HepG2 (cell line): ENCODE results near the gene HMGB3. TPM values are rescaled to one million over a fixed set of nuclear protein-coding genes. Genes with fewer than 3 reads are reported as not detected.

ENCODE experiments used
- CCDC6 ChIP-seq: sonication (generic); formaldehyde crosslinking; IDR thresholded peaks from 2 replicates; pipeline ENCODE4 v1.8.1; 2022; ENCODE audit warnings: mild to moderate bottlenecking, missing genetic modification reagents, moderate library complexity
- HOXA9 ChIP-seq: sonication (generic); formaldehyde crosslinking; IDR thresholded peaks from 2 replicates; pipeline ENCODE4 v1.8.1; 2022; ENCODE audit warnings: missing genetic modification reagents, mild to moderate bottlenecking, moderate library complexity, borderline replicate concordance
- MAFF ChIP-seq: IDR thresholded peaks from 2 replicates; pipeline ENCODE4 v1.6.1; 2011; ENCODE audit warnings: low read depth, low read length, improper control_type of control experiment
- RXRB ChIP-seq: IDR thresholded peaks from 2 replicates; pipeline ENCODE4 v1.6.1; 2016; ENCODE audit warnings: borderline replicate concordance, missing genetic modification reagents, missing compliant biosample characterization
- SRSF4 ChIP-seq: fragments of 200-400 bp; formaldehyde crosslinking; IDR thresholded peaks from one replicate; pipeline ENCODE4 v1.6.1; 2018; ENCODE audit warnings: mild to moderate bottlenecking, low read depth, low read length, moderate library complexity; ENCODE audit not compliant: poor library complexity, severe bottlenecking
- STAG1 ChIP-seq: sonication (generic); formaldehyde crosslinking; IDR thresholded peaks from 2 replicates; pipeline ENCODE4 v1.4.0; 2020; ENCODE audit warnings: missing genetic modification reagents
- ZBTB7A ChIP-seq: sonication (generic); formaldehyde crosslinking; IDR thresholded peaks from 2 replicates; pipeline ENCODE4 v1.8.0; 2022; ENCODE audit warnings: mild to moderate bottlenecking, missing genetic modification reagents
- ZFAT ChIP-seq: sonication (generic); formaldehyde crosslinking; conservative IDR thresholded peaks from 2 replicates; pipeline ENCODE4 v1.8.1; 2023; ENCODE audit warnings: missing genetic modification reagents, inconsistent platforms
- ZNF143 ChIP-seq: sonication (generic); formaldehyde crosslinking; IDR thresholded peaks from 2 replicates; pipeline ENCODE4 v1.4.0; 2020; ENCODE audit warnings: missing genetic modification reagents
- ZNF644 ChIP-seq: IDR thresholded peaks from 2 replicates; pipeline ENCODE4 v1.6.1; 2016; ENCODE audit warnings: low read depth
- ZSCAN25 ChIP-seq: sonication (generic); formaldehyde crosslinking; IDR thresholded peaks from 2 replicates; pipeline ENCODE4 v1.8.0; 2022; ENCODE audit warnings: mild to moderate bottlenecking, missing genetic modification reagents
- polyA plus RNA-seq, 8 experiments: library from polyadenylated mRNA; depleted of rRNA in 3 of 8; stranded (reverse) in 7 of 8; unstranded in 1 of 8; fragments of >200 nt; fragmentation: Illumina TruSeq in 4 of 8; extraction: Trizol in 4 of 8; gene quantifications; 2 replicates each; pipeline versions ENCODE4 v1.2.1 to v1.2.3, GENCODE V29; 2011 to 2016; ENCODE audit warnings: low read depth in 4 of 8, missing spikeins in 1 of 8, mixed read lengths in 1 of 8; ENCODE audit not compliant: insufficient read depth in 1 of 8
- total RNA-seq, 5 experiments: library from RNA; depleted of rRNA; stranded (reverse); fragments of >200 nt; fragmentation: Illumina TruSeq; extraction: Trizol; gene quantifications; 2 replicates each; pipeline ENCODE4 v1.2.3, GENCODE V29; 2016; ENCODE audit warnings: low read depth in 1 of 5
- TF ChIP-seq, protein P1 (sequence below): sonication (generic); formaldehyde crosslinking; IDR thresholded peaks from 2 replicates; pipeline ENCODE4 v1.5.0; 2020; ENCODE audit warnings: mild to moderate bottlenecking, missing genetic modification reagents
- TF ChIP-seq, protein P2 (sequence below): sonication (generic); formaldehyde crosslinking; IDR thresholded peaks from 2 replicates; pipeline ENCODE4 v1.4.0; 2020; ENCODE audit warnings: missing genetic modification reagents, low read depth, mild to moderate bottlenecking, borderline replicate concordance
- TF ChIP-seq, protein P3 (sequence below): sonication (generic); formaldehyde crosslinking; IDR thresholded peaks from 2 replicates; pipeline ENCODE4 v1.8.0; 2022; ENCODE audit warnings: mild to moderate bottlenecking, missing genetic modification reagents; ENCODE audit not compliant: insufficient replicate concordance
- TF ChIP-seq, protein P4 (sequence below): sonication (generic); formaldehyde crosslinking; IDR thresholded peaks from 2 replicates; pipeline ENCODE4 v1.8.0; 2022; ENCODE audit warnings: missing genetic modification reagents, mild to moderate bottlenecking, borderline replicate concordance

HMGB3 gene
- total and polyA plus RNA-seq, 2 of the 13 experiments (the other 11 are each of a cell fraction or from before 2014, with no cell fraction given), result 8.5 to 87.1 TPM

DNA sequence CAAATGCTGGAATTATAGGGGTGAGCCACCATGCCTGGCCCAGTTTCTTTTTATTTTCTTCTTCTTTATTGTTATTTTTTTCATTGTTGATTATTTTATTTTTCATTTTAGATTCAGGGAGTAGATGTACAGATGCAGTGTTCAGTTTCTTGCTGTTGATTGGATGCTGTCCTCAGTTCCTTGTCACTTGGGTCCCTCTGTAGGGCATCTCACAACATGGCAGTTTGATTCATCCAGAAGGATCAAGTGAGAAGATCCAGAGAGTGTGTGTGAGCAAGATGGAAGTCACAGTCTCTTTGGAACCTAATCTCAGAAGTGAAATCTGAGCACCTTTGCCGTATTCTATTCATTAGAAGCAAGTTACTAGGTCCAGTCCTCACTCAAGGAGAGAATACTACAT is 20.9 kb downstream of the HMGB3 start (continued):
- TF ChIP-seq ZFAT (CRISPR knock-in tag) (no peak), ZBTB7A (no peak), SRSF4 (no peak), ZNF644 (CRISPR knock-in tag) (no peak), CCDC6 (no peak), HOXA9 (no peak), ZSCAN25 (CRISPR knock-in tag) (no peak), MAFF (no peak), STAG1 (CRISPR knock-in tag) (peak; percentile 56), RXRB (CRISPR knock-in tag) (no peak), ZNF143 (CRISPR knock-in tag) (no peak)
- TF ChIP-seq, protein P1, sequence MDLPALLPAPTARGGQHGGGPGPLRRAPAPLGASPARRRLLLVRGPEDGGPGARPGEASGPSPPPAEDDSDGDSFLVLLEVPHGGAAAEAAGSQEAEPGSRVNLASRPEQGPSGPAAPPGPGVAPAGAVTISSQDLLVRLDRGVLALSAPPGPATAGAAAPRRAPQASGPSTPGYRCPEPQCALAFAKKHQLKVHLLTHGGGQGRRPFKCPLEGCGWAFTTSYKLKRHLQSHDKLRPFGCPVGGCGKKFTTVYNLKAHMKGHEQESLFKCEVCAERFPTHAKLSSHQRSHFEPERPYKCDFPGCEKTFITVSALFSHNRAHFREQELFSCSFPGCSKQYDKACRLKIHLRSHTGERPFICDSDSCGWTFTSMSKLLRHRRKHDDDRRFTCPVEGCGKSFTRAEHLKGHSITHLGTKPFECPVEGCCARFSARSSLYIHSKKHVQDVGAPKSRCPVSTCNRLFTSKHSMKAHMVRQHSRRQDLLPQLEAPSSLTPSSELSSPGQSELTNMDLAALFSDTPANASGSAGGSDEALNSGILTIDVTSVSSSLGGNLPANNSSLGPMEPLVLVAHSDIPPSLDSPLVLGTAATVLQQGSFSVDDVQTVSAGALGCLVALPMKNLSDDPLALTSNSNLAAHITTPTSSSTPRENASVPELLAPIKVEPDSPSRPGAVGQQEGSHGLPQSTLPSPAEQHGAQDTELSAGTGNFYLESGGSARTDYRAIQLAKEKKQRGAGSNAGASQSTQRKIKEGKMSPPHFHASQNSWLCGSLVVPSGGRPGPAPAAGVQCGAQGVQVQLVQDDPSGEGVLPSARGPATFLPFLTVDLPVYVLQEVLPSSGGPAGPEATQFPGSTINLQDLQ (CRISPR knock-in tag), result no peak
- TF ChIP-seq, protein P2, sequence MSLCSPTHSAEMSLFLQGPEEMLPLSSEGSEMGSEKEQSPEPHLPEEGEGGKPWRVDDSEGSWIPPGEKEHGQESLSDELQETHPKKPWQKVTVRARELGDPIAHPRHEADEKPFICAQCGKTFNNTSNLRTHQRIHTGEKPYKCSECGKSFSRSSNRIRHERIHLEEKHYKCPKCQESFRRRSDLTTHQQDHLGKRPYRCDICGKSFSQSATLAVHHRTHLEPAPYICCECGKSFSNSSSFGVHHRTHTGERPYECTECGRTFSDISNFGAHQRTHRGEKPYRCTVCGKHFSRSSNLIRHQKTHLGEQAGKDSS (CRISPR knock-in tag), result no peak
- TF ChIP-seq, protein P3, sequence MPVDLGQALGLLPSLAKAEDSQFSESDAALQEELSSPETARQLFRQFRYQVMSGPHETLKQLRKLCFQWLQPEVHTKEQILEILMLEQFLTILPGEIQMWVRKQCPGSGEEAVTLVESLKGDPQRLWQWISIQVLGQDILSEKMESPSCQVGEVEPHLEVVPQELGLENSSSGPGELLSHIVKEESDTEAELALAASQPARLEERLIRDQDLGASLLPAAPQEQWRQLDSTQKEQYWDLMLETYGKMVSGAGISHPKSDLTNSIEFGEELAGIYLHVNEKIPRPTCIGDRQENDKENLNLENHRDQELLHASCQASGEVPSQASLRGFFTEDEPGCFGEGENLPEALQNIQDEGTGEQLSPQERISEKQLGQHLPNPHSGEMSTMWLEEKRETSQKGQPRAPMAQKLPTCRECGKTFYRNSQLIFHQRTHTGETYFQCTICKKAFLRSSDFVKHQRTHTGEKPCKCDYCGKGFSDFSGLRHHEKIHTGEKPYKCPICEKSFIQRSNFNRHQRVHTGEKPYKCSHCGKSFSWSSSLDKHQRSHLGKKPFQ, result no peak
- TF ChIP-seq, protein P4, sequence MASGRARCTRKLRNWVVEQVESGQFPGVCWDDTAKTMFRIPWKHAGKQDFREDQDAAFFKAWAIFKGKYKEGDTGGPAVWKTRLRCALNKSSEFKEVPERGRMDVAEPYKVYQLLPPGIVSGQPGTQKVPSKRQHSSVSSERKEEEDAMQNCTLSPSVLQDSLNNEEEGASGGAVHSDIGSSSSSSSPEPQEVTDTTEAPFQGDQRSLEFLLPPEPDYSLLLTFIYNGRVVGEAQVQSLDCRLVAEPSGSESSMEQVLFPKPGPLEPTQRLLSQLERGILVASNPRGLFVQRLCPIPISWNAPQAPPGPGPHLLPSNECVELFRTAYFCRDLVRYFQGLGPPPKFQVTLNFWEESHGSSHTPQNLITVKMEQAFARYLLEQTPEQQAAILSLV (CRISPR knock-in tag), result no peak
